ENCODE data around the gene DNAH8.

DNAH8 gene

GRCh38 chr6:38973178-38974057 lies 258.3 kb downstream of the DNAH8 start:
- no peaks in the 10 kb centered on the region for H3K9me3 ChIP-seq (ENCODE audit: control insufficient read depth in 1 of 2, low read length in 2 of 2)
- H3K4me3 ChIP-seq (ENCODE audit: low read depth in 1 of 2, low read length in 2 of 2), result no peak overlapping the region
- no peaks in the 10 kb centered on the region for H3K36me3 ChIP-seq (ENCODE audit: control insufficient read depth in 1 of 2, insufficient read depth in 2 of 2, low read length in 2 of 2)
- H3K27ac ChIP-seq (ENCODE audit: low read depth, low read length), result no peak overlapping the region
- H3K27me3 ChIP-seq (ENCODE audit: control insufficient read depth in 1 of 2, insufficient read depth in 2 of 2, low read length in 2 of 2), result no peaks in the 10 kb centered on the region
- H3K4me1 ChIP-seq (ENCODE audit: control insufficient read depth in 1 of 2, insufficient read depth in 2 of 2, low read length in 2 of 2), result peaks cover 12 to 18% of the 10 kb centered on the region in 2 donors
- no peak overlapping the region for H3K9ac ChIP-seq (ENCODE audit: low read depth in 1 of 2, low read length in 2 of 2)

- Histone ChIP-seq H3K4me1 (ENCODE audit: control insufficient read depth in 1 of 2, insufficient read depth in 2 of 2, low read length in 2 of 2) (peaks cover 12 to 18% of the 10 kb centered on the region in 2 donors), H3K27ac (ENCODE audit: low read depth, low read length) (no peak overlapping the region)
Observed at GRCh38 chr6:38974389-38975151, 259.5 kb downstream of the DNAH8 start.

GRCh38 chr6:38975621-38976049 lies 260.5 kb downstream of the DNAH8 start:
- H3K36me3 ChIP-seq (ENCODE audit: control insufficient read depth in 1 of 2, insufficient read depth in 2 of 2, low read length in 2 of 2), result no peaks in the 10 kb centered on the region
- peaks cover 12 to 18% of the 10 kb centered on the region in 2 donors for H3K4me1 ChIP-seq (ENCODE audit: control insufficient read depth in 1 of 2, insufficient read depth in 2 of 2, low read length in 2 of 2)
- H3K27ac ChIP-seq (ENCODE audit: low read depth, low read length), result no peak overlapping the region
- no peak overlapping the region for H3K9ac ChIP-seq (ENCODE audit: low read depth in 1 of 2, low read length in 2 of 2)
- H3K4me3 ChIP-seq (ENCODE audit: low read depth in 1 of 2, low read length in 2 of 2), result no peak overlapping the region
- no peaks in the 10 kb centered on the region for H3K9me3 ChIP-seq (ENCODE audit: control insufficient read depth in 1 of 2, low read length in 2 of 2)
- no peaks in the 10 kb centered on the region for H3K27me3 ChIP-seq (ENCODE audit: control insufficient read depth in 1 of 2, insufficient read depth in 2 of 2, low read length in 2 of 2)

More at GRCh38 chr6:38974389-38975151, 259.5 kb downstream of the DNAH8 start:
- no peak overlapping the region for H3K9ac ChIP-seq (ENCODE audit: low read depth in 1 of 2, low read length in 2 of 2)
- H3K9me3 ChIP-seq (ENCODE audit: control insufficient read depth in 1 of 2, low read length in 2 of 2), result no peaks in the 10 kb centered on the region
- no peak overlapping the region for H3K4me3 ChIP-seq (ENCODE audit: low read depth in 1 of 2, low read length in 2 of 2)
- no peaks in the 10 kb centered on the region for H3K36me3 ChIP-seq (ENCODE audit: control insufficient read depth in 1 of 2, insufficient read depth in 2 of 2, low read length in 2 of 2)
- no peaks in the 10 kb centered on the region for H3K27me3 ChIP-seq (ENCODE audit: control insufficient read depth in 1 of 2, insufficient read depth in 2 of 2, low read length in 2 of 2)

- H3K4me1 ChIP-seq (ENCODE audit: control insufficient read depth in 1 of 2, insufficient read depth in 2 of 2, low read length in 2 of 2), result peaks cover 12 to 18% of the 10 kb centered on the region in 2 donors
- H3K27ac ChIP-seq (ENCODE audit: low read depth, low read length), result no peak overlapping the region
Observed at GRCh38 chr6:38976051-38976450, 260.9 kb downstream of the DNAH8 start.

GRCh38 chr6:38976801-38977500 lies 261.8 kb downstream of the DNAH8 start:
- Histone ChIP-seq H3K36me3 (ENCODE audit: control insufficient read depth in 1 of 2, insufficient read depth in 2 of 2, low read length in 2 of 2) (no peaks in the 10 kb centered on the region), H3K4me3 (ENCODE audit: low read depth in 1 of 2, low read length in 2 of 2) (no peak overlapping the region), H3K27me3 (ENCODE audit: control insufficient read depth in 1 of 2, insufficient read depth in 2 of 2, low read length in 2 of 2) (no peaks in the 10 kb centered on the region)

More at GRCh38 chr6:38976051-38976450, 260.9 kb downstream of the DNAH8 start:
- Histone ChIP-seq H3K4me3 (ENCODE audit: low read depth in 1 of 2, low read length in 2 of 2) (no peak overlapping the region), H3K36me3 (ENCODE audit: control insufficient read depth in 1 of 2, insufficient read depth in 2 of 2, low read length in 2 of 2) (no peaks in the 10 kb centered on the region), H3K9me3 (ENCODE audit: control insufficient read depth in 1 of 2, low read length in 2 of 2) (no peaks in the 10 kb centered on the region), H3K9ac (ENCODE audit: low read depth in 1 of 2, low read length in 2 of 2) (no peak overlapping the region), H3K27me3 (ENCODE audit: control insufficient read depth in 1 of 2, insufficient read depth in 2 of 2, low read length in 2 of 2) (no peaks in the 10 kb centered on the region)

GRCh38 chr6:38978139-38978704 lies 263.1 kb downstream of the DNAH8 start:
- Histone ChIP-seq H3K9ac (ENCODE audit: low read depth in 1 of 2, low read length in 2 of 2) (no peak overlapping the region), H3K27me3 (ENCODE audit: control insufficient read depth in 1 of 2, insufficient read depth in 2 of 2, low read length in 2 of 2) (peaks cover 0 to 4% of the 10 kb centered on the region in 2 donors), H3K4me3 (ENCODE audit: low read depth in 1 of 2, low read length in 2 of 2) (no peak overlapping the region), H3K9me3 (ENCODE audit: control insufficient read depth in 1 of 2, low read length in 2 of 2) (no peaks in the 10 kb centered on the region), H3K27ac (ENCODE audit: low read depth, low read length) (no peak overlapping the region), H3K36me3 (ENCODE audit: control insufficient read depth in 1 of 2, insufficient read depth in 2 of 2, low read length in 2 of 2) (no peaks in the 10 kb centered on the region), H3K4me1 (ENCODE audit: control insufficient read depth in 1 of 2, insufficient read depth in 2 of 2, low read length in 2 of 2) (peaks cover 12 to 18% of the 10 kb centered on the region in 2 donors)

More at GRCh38 chr6:38976801-38977500, 261.8 kb downstream of the DNAH8 start:
- H3K9me3 ChIP-seq (ENCODE audit: control insufficient read depth in 1 of 2, low read length in 2 of 2), result no peaks in the 10 kb centered on the region
- no peak overlapping the region for H3K9ac ChIP-seq (ENCODE audit: low read depth in 1 of 2, low read length in 2 of 2)
- no peak overlapping the region for H3K27ac ChIP-seq (ENCODE audit: low read depth, low read length)
- peaks cover 12 to 18% of the 10 kb centered on the region in 2 donors for H3K4me1 ChIP-seq (ENCODE audit: control insufficient read depth in 1 of 2, insufficient read depth in 2 of 2, low read length in 2 of 2)

GRCh38 chr6:38982470-38982869 lies 267.4 kb downstream of the DNAH8 start:
- Histone ChIP-seq H3K4me3 (ENCODE audit: low read depth in 1 of 2, low read length in 2 of 2) (no peak overlapping the region), H3K27me3 (ENCODE audit: control insufficient read depth in 1 of 2, insufficient read depth in 2 of 2, low read length in 2 of 2) (peaks cover 4 to 7% of the 10 kb centered on the region in 2 donors)

GRCh38 chr6:38984723-38985122 lies 269.6 kb downstream of the DNAH8 start:
- Histone ChIP-seq H3K4me3 (ENCODE audit: low read depth in 1 of 2, low read length in 2 of 2) (no peak overlapping the region), H3K27me3 (ENCODE audit: control insufficient read depth in 1 of 2, insufficient read depth in 2 of 2, low read length in 2 of 2) (peaks cover 7 to 8% of the 10 kb centered on the region in 2 donors), H3K36me3 (ENCODE audit: control insufficient read depth in 1 of 2, insufficient read depth in 2 of 2, low read length in 2 of 2) (no peaks in the 10 kb centered on the region), H3K4me1 (ENCODE audit: control insufficient read depth in 1 of 2, insufficient read depth in 2 of 2, low read length in 2 of 2) (no peaks in the 10 kb centered on the region), H3K9me3 (ENCODE audit: control insufficient read depth in 1 of 2, low read length in 2 of 2) (no peaks in the 10 kb centered on the region), H3K9ac (ENCODE audit: low read depth in 1 of 2, low read length in 2 of 2) (no peak overlapping the region), H3K27ac (ENCODE audit: low read depth, low read length) (no peak overlapping the region)

More at GRCh38 chr6:38982470-38982869, 267.4 kb downstream of the DNAH8 start:
- no peak overlapping the region for H3K9ac ChIP-seq (ENCODE audit: low read depth in 1 of 2, low read length in 2 of 2)
- H3K27ac ChIP-seq (ENCODE audit: low read depth, low read length), result no peak overlapping the region
- H3K4me1 ChIP-seq (ENCODE audit: control insufficient read depth in 1 of 2, insufficient read depth in 2 of 2, low read length in 2 of 2), result no peaks in the 10 kb centered on the region
- H3K36me3 ChIP-seq (ENCODE audit: control insufficient read depth in 1 of 2, insufficient read depth in 2 of 2, low read length in 2 of 2), result no peaks in the 10 kb centered on the region
- no peaks in the 10 kb centered on the region for H3K9me3 ChIP-seq (ENCODE audit: control insufficient read depth in 1 of 2, low read length in 2 of 2)

- Histone ChIP-seq H3K9me3 (ENCODE audit: control insufficient read depth in 1 of 2, low read length in 2 of 2) (no peaks in the 10 kb centered on the region), H3K4me1 (ENCODE audit: control insufficient read depth in 1 of 2, insufficient read depth in 2 of 2, low read length in 2 of 2) (no peaks in the 10 kb centered on the region), H3K27me3 (ENCODE audit: control insufficient read depth in 1 of 2, insufficient read depth in 2 of 2, low read length in 2 of 2) (peaks cover 7 to 8% of the 10 kb centered on the region in 2 donors), H3K36me3 (ENCODE audit: control insufficient read depth in 1 of 2, insufficient read depth in 2 of 2, low read length in 2 of 2) (no peaks in the 10 kb centered on the region), H3K4me3 (ENCODE audit: low read depth in 1 of 2, low read length in 2 of 2) (no peak overlapping the region), H3K27ac (ENCODE audit: low read depth, low read length) (no peak overlapping the region), H3K9ac (ENCODE audit: low read depth in 1 of 2, low read length in 2 of 2) (no peak overlapping the region)
Observed at GRCh38 chr6:38985839-38986238, 270.7 kb downstream of the DNAH8 start.

Measured in duodenal mucosa (tissue), 2 donors.